ENCODE measurements around the gene NPW. TPM values are rescaled to one million over a fixed set of nuclear protein-coding genes. Genes with fewer than 3 reads are reported as not detected.
"Not testable (repeated sequence)": the region's sequence is repeated elsewhere in the genome, so short reads cannot be mapped to it uniquely, and the experiment has no call there.

NPW gene
- total RNA-seq, 3 donors from 2014 or later, result not detected

GRCh38 chr16:2030036-2030435 is 10.5 kb downstream of the NPW start:
- peak overlapping the region in 2 of 3 donors; percentile 74 to 93 for H3K4me3 ChIP-seq
- H3K9me3 ChIP-seq, result no peaks in the 10 kb centered on the region
- H3K27ac ChIP-seq, result peak overlapping the region; percentile 29 to 84
- H3K4me1 ChIP-seq, result peaks cover 19 to 47% of the 10 kb centered on the region in 2 donors
- intact Hi-C loops (cut with DNase I; ENCODE audit: low total_unique reads), result no loop called here
- TF ChIP-seq POLR2A (IDR thresholded peaks at IDR 0.05), result no peak
- no peak for TF ChIP-seq CTCF (IDR thresholded peaks at IDR 0.05)
- TF ChIP-seq POLR2AphosphoS5 (IDR thresholded peaks at IDR 0.05), result no peak
- DNase-seq (ENCODE audit: low spot score in 2 of 2), result no peak
- no peaks in the 10 kb centered on the region for H3K36me3 ChIP-seq
- no peaks in the 10 kb centered on the region for H3K27me3 ChIP-seq

DNA sequence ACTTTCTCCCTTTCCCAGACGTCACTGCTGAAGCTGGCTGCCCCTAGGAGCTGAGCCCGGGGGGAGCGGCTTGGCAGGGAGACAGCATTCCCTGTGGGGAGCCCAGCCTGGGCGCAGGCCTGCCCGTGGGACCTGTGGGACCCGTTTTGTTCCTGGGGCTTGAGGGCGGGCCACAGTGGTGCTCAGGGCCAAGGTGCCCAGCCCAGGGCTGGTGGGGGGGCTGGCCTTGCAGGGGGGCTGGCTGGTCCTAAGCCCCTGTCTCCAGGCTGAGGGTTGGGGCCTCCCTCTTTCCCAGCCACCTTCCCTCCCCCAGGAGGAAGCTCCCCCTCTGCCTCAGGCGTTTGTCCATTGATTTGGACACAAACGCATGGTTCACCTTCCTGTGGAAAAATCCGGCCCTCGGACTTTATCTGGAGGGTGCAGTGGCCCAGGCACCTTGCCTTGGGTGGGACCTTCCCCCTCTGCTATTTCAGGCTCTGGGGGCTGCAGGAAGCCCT is 11.5 kb downstream of the NPW start:
- Histone ChIP-seq H3K9me3 (no peaks in the 10 kb centered on the region), H3K4me1 (peaks cover 30 to 54% of the 10 kb centered on the region in 2 donors), H3K36me3 (no peaks in the 10 kb centered on the region), H3K27ac (peak overlapping the region; percentile 89 to 93), H3K27me3 (no peaks in the 10 kb centered on the region), H3K4me3 (peak overlapping the region in 2 of 3 donors; percentile 40 to 74)
- intact Hi-C loops (cut with DNase I; ENCODE audit: low total_unique reads), result no loop called here
- TF ChIP-seq POLR2A (IDR thresholded peaks at IDR 0.05) (no peak), CTCF (IDR thresholded peaks at IDR 0.05) (no peak), POLR2AphosphoS5 (IDR thresholded peaks at IDR 0.05) (no peak)
- DNase-seq (ENCODE audit: low spot score in 2 of 2), result no peak

- intact Hi-C loops (cut with DNase I; ENCODE audit: low total_unique reads), result no loop called here
- no peak for DNase-seq (ENCODE audit: low spot score in 2 of 2)
- Histone ChIP-seq H3K27me3 (no peaks in the 10 kb centered on the region), H3K36me3 (no peaks in the 10 kb centered on the region), H3K4me1 (peaks cover 38 to 55% of the 10 kb centered on the region in 2 donors), H3K27ac (peak overlapping the region; percentile 93), H3K4me3 (peak overlapping the region; percentile 34 to 69 (median 38)), H3K9me3 (no peaks in the 10 kb centered on the region)
- no peak for TF ChIP-seq CTCF (IDR thresholded peaks at IDR 0.05)
- TF ChIP-seq POLR2A (IDR thresholded peaks at IDR 0.05), result no peak
- TF ChIP-seq POLR2AphosphoS5 (IDR thresholded peaks at IDR 0.05), result no peak
Observed at GRCh38 chr16:2032285-2033056, 12.9 kb downstream of the NPW start.

DNA sequence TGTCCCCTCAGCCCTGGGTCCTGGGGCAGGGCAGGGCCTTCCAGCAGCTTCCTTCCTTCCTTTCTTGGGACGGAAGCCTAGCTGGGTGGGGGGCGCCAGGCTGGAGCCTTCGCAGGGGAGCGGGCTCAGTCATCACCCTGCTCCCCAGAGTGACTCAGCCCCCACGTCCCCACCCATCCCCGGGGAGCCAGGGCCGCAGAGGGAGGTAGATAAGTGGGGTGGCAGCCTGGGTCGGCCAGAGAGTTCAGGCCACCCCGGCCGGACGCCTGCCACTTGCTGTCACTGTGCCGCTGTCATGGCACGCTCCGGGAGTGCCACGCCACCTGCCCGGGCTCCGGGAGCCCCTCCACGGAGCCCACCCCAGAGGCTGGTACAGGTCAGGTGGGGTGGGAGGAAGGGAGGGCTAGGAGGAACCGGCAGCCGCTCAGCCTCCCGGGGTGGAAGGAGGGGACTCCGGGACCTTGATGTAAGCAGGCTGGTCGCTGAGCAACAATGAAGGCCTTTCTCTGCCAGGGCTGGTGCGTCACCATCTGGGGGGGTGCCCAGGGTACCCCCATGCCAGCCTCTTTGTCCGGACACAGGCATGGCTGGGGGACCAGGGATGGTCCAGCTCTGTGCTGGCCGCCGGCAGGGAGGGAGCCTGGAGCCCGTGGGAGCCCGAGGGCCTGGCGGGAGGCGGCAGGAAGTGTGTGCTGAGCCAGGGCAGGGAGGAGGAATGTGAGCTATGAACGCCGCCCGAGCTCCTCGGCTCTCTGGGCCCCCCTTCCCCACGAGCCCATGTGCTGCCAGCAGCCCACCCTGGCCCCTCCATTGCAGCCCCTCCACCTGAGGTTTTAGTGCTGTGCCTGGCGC is 13.7 kb downstream of the NPW start:
- TF ChIP-seq POLR2AphosphoS5 (IDR thresholded peaks at IDR 0.05) (peak; percentile 17 to 43 (median 23)), CTCF (IDR thresholded peaks at IDR 0.05) (no peak), POLR2A (IDR thresholded peaks at IDR 0.05) (no peak)
- intact Hi-C loops (cut with DNase I; ENCODE audit: low total_unique reads), result no loop called here
- Histone ChIP-seq H3K4me1 (peaks cover 38 to 48% of the 10 kb centered on the region in 2 donors), H3K27me3 (no peaks in the 10 kb centered on the region), H3K4me3 (peak overlapping the region; percentile 34 to 69 (median 38)), H3K36me3 (no peaks in the 10 kb centered on the region), H3K27ac (peak overlapping the region; percentile 93), H3K9me3 (no peaks in the 10 kb centered on the region)
- DNase-seq (ENCODE audit: low spot score in 2 of 2), result peak in 1 of 2 donors; percentile 76

GRCh38 chr16:2033909-2034695 is 14.5 kb downstream of the NPW start:
- H3K9me3 ChIP-seq; H3K27me3 ChIP-seq; intact Hi-C loops (cut with DNase I; ENCODE audit: low total_unique reads); H3K36me3 ChIP-seq; DNase-seq (ENCODE audit: low spot score in 2 of 2): not testable (repeated sequence)
- Histone ChIP-seq H3K27ac (peak overlapping the region; percentile 93), H3K4me3 (peak overlapping the region; percentile 34 to 69 (median 38)), H3K4me1 (peaks cover 40 to 44% of the 10 kb centered on the region in 2 donors)

Data from breast epithelium (tissue), 4 donors.